WERI-Rb-1 (cell line): ENCODE results near the gene AAR2.

ENCODE experiments used
- DNase-seq: peaks from one replicate; pipeline ENCODE4 v3.0.0-alpha.2; 2020
- H3K27ac ChIP-seq: fragments of 250-450 bp; sonication (Bioruptor Pico); 2 replicates; pipeline ENCODE4 v1.5.1; 2020; ENCODE audit warnings: mild to moderate bottlenecking, moderate library complexity
- H3K27me3 ChIP-seq: fragments of 250-450 bp; sonication (Bioruptor Pico); 2 replicates; pipeline ENCODE4 v1.5.1; 2021; ENCODE audit warnings: mild to moderate bottlenecking, low read depth, moderate library complexity; ENCODE audit not compliant: insufficient read depth, severe bottlenecking
- H3K36me3 ChIP-seq: fragments of 250-450 bp; sonication (Bioruptor Pico); 2 replicates; pipeline ENCODE4 v1.5.1; 2020; ENCODE audit warnings: mild to moderate bottlenecking, moderate library complexity
- H3K4me3 ChIP-seq: 2 replicates; pipeline ENCODE4 v1.5.1; 2011; ENCODE audit warnings: low read depth, mild to moderate bottlenecking, control low read depth, low read length
- H3K9me3 ChIP-seq: fragments of 250-450 bp; sonication (Bioruptor Pico); 2 replicates; pipeline ENCODE4 v1.5.1; 2021; ENCODE audit warnings: mild to moderate bottlenecking, moderate library complexity; ENCODE audit not compliant: severe bottlenecking
- TF ChIP-seq, protein P1 (sequence below): IDR thresholded peaks from 2 replicates; pipeline ENCODE4 v1.5.1; 2011; ENCODE audit warnings: low read depth, mild to moderate bottlenecking, control low read depth, inconsistent platforms, low read length

AAR2 gene

DNA sequence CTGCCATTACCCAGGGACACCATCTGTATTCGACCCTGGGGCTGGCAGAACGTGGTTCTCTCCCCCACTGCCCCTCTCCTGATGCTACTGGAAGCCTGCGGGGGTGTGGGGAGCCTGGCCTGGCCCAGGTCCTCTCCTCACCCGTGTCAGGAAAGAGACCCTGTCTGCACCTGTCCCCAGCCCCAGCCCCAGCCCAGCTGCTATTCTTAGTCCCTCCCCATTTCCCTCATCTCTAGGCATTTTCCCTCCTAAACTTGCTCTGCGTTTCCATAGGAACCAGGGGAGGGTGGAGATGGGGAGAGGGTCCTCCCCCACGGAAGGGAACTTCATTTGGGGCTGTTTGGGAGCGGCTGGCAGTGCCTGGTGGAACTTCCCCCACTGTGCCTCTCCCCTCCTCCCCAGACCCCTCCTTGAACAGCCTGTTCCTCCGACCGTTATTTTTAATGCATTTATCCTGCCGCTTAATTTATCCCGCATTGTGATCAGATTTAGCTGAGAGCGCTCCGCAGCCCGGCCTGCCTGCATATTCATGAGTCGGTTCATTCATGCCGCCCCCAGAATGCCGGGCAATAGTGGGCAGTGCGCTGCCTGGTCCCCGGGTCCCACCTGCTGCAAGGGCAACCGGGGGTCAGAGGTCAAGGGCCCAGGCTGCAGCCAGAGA, 38.0 kb downstream of the AAR2 start:
- Histone ChIP-seq H3K27ac (no peak overlapping the region), H3K36me3 (no peaks in the 10 kb centered on the region), H3K4me3 (no peak overlapping the region), H3K27me3 (no peaks in the 10 kb centered on the region), H3K9me3 (no peaks in the 10 kb centered on the region)
- no peak for DNase-seq
- TF ChIP-seq, protein P1, sequence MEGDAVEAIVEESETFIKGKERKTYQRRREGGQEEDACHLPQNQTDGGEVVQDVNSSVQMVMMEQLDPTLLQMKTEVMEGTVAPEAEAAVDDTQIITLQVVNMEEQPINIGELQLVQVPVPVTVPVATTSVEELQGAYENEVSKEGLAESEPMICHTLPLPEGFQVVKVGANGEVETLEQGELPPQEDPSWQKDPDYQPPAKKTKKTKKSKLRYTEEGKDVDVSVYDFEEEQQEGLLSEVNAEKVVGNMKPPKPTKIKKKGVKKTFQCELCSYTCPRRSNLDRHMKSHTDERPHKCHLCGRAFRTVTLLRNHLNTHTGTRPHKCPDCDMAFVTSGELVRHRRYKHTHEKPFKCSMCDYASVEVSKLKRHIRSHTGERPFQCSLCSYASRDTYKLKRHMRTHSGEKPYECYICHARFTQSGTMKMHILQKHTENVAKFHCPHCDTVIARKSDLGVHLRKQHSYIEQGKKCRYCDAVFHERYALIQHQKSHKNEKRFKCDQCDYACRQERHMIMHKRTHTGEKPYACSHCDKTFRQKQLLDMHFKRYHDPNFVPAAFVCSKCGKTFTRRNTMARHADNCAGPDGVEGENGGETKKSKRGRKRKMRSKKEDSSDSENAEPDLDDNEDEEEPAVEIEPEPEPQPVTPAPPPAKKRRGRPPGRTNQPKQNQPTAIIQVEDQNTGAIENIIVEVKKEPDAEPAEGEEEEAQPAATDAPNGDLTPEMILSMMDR, result no peak

DNA sequence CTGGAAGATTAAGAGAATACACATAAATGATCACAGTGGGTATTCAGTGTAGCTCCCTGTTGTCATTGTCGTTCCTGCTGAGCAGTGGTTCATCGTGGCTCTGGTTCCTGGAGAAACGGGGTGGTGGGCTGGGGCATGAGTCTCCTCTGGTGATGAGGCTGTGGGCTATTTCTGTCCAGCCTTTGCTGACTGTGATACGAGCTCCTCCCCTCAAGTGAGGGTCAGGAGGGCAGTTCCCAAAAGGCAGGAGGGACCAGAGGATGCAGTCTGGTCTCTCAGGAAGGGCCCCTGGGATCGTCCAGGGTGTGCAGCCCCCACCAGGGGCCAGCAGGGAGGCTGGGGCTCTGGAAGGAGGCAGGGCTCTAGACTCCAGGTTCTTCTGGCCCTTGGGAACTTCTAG, 38.7 kb downstream of the AAR2 start:
- Histone ChIP-seq H3K4me3 (no peak overlapping the region), H3K36me3 (no peaks in the 10 kb centered on the region), H3K9me3 (no peaks in the 10 kb centered on the region), H3K27ac (no peak overlapping the region), H3K27me3 (no peaks in the 10 kb centered on the region)
- DNase-seq, result no peak
- TF ChIP-seq, protein P1, result no peak

DNA sequence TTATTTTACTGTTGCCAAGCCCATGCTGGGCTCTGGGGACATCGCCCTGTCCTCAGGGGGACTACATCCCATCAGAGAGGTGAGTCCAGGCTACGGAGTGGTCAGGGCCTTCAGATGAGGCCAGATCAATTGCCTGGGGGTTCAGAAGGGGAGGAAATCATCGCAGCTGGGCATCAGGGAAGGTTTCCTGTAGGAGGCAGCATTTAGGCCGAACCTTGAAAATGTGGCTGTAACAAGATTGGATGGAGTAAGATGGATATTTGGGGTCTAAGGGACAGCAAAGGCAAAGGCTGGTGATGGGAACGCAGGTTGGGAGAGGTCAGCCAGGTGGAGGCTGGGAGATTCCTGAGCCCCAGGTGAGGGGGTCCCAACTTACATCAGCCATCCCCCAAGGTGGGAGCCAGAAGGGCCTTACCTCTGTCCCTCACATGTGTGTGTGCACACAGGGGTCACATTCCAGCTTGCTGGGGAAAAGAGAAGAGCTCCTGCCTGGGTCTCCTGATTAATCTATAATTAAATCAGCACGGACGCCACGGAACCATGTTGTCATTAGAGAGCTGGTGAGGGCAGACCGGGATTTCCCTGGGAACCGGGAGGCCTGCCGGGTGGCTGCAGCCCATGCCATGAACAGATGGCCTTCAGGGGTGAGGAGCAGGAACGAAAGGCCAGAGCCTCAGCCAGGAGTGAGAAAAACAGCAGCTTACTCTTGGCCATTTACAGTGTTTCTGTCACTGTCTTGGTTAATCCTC, 39.3 kb downstream of the AAR2 start:
- H3K4me3 ChIP-seq, result no peak overlapping the region
- peak; percentile 60 for DNase-seq
- H3K27me3 ChIP-seq, result no peaks in the 10 kb centered on the region
- peak overlapping the region; percentile 62 for H3K27ac ChIP-seq
- TF ChIP-seq, protein P1, result no peak
- H3K9me3 ChIP-seq, result no peaks in the 10 kb centered on the region
- no peaks in the 10 kb centered on the region for H3K36me3 ChIP-seq

DNA sequence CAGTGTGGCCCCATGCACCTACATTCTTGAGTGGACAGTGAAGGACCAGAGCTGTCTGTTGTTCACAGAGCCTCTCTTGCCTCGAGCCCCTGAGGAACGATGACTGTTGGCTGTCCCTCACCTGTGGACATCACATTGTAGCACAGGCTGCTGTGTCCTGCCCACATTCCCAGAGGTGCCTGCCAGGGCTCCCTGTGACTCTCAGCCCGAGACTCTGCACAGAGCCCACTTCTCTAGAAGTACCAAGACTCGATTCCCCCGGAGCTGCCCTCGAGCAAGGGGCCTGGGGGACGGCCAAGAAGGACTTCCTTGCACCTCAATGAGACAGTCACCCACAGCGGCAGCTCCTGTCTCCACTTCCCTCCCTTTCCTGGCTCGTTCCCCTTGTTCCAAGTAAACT, 41.3 kb downstream of the AAR2 start:
- Histone ChIP-seq H3K4me3 (no peak overlapping the region), H3K27ac (no peak overlapping the region), H3K36me3 (no peaks in the 10 kb centered on the region), H3K27me3 (no peaks in the 10 kb centered on the region), H3K9me3 (no peaks in the 10 kb centered on the region)
- TF ChIP-seq, protein P1, result no peak
- DNase-seq, result no peak

DNA sequence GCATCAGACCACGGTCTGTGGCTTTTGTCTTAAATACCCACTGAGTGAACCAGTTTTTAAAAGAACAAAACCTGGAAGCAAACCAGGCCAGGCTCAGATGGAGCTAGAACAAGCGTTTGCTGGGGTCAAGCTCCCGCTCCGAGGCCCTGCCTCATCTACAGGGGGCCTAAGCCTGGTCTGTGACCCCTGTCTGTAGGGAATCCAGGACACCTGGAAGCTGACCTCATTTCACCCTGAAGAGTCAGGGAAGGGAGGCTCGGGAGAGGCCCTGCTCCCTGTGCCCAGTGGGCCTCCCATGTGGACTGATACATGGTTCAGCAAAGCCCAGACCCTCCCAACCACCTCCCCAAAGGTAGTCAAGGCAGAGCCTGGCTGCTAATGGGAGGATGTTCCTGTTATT, 43.1 kb downstream of the AAR2 start:
- TF ChIP-seq, protein P1, result no peak
- Histone ChIP-seq H3K27me3 (no peaks in the 10 kb centered on the region), H3K4me3 (no peak overlapping the region), H3K27ac (peak overlapping the region; percentile 62), H3K36me3 (no peaks in the 10 kb centered on the region), H3K9me3 (no peaks in the 10 kb centered on the region)
- DNase-seq, result no peak
